ENCODE measurements around the gene GNB5. TPM values are rescaled to one million over a fixed set of nuclear protein-coding genes. Genes with fewer than 3 reads are reported as not detected.

GNB5 gene
- total RNA-seq, 2 donors from 2014 or later, result 30.1 to 38.5 TPM

DNA sequence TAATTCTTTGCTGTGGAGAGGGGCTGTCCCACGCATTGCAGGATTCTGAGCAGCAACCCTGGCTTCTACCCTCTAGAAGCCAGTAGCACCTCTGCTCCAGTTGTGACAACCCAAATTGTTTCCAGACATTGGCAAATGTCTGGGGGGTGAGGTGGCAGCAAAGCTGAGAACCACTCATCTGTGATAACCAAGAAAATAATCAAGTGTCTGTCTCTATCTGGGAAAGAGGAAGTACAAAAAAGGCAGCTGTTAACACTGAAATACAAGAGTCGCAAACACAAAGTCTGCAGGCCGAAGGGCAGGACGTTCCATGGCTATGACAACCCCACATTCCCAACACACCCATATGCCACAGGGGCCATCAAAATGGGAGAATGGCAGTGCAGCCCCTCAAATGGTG is 42.2 kb upstream of the GNB5 start:
- Histone ChIP-seq H3K27ac (peak overlapping the region; percentile 22 to 82), H3K27me3 (no peaks in the 10 kb centered on the region), H3K4me1 (peaks cover 0 to 5% of the 10 kb centered on the region in 2 donors), H3K36me3 (no peaks in the 10 kb centered on the region), H3K4me3 (no peak overlapping the region), H3K9me3 (no peaks in the 10 kb centered on the region)
- DNase-seq (ENCODE audit: low spot score), result no peak
- TF ChIP-seq, protein P1, sequence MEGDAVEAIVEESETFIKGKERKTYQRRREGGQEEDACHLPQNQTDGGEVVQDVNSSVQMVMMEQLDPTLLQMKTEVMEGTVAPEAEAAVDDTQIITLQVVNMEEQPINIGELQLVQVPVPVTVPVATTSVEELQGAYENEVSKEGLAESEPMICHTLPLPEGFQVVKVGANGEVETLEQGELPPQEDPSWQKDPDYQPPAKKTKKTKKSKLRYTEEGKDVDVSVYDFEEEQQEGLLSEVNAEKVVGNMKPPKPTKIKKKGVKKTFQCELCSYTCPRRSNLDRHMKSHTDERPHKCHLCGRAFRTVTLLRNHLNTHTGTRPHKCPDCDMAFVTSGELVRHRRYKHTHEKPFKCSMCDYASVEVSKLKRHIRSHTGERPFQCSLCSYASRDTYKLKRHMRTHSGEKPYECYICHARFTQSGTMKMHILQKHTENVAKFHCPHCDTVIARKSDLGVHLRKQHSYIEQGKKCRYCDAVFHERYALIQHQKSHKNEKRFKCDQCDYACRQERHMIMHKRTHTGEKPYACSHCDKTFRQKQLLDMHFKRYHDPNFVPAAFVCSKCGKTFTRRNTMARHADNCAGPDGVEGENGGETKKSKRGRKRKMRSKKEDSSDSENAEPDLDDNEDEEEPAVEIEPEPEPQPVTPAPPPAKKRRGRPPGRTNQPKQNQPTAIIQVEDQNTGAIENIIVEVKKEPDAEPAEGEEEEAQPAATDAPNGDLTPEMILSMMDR (IDR thresholded peaks at IDR 0.05), result no peak

GRCh38 chr15:52232327-52232726 is 41.1 kb upstream of the GNB5 start:
- Histone ChIP-seq H3K27ac (peak overlapping the region in 1 of 2 donors; percentile 23), H3K36me3 (no peaks in the 10 kb centered on the region), H3K27me3 (no peaks in the 10 kb centered on the region), H3K4me1 (peaks cover 0 to 5% of the 10 kb centered on the region in 2 donors), H3K4me3 (no peak overlapping the region), H3K9me3 (no peaks in the 10 kb centered on the region)
- DNase-seq (ENCODE audit: low spot score), result no peak
- TF ChIP-seq, protein P1 (IDR thresholded peaks at IDR 0.05), result no peak

DNA sequence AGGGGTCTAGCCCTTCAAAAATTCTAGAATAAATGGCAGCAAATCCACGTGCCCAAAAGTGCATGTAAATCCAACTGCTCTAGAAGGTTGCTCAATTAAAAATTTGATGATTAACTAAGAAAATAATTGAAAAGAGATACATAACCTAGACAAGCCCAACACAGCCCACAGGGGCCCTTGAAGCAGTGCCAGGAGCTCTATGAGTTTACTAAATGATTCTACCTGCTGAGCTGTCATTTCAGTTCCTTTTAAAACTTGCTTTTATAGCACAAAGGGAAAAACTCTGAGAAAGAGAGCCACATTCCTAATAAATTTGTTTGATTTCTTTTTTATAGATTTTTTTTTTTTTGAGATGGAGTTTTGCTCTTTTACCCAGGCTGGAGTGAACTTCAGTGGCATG is 38.9 kb upstream of the GNB5 start:
- H3K27ac ChIP-seq, result no peak overlapping the region
- H3K4me3 ChIP-seq, result no peak overlapping the region
- H3K4me1 ChIP-seq, result peaks cover 0 to 5% of the 10 kb centered on the region in 2 donors
- DNase-seq (ENCODE audit: low spot score), result no peak
- TF ChIP-seq, protein P1 (IDR thresholded peaks at IDR 0.05), result no peak
- H3K36me3 ChIP-seq, result no peaks in the 10 kb centered on the region
- no peaks in the 10 kb centered on the region for H3K27me3 ChIP-seq
- H3K9me3 ChIP-seq, result no peaks in the 10 kb centered on the region

DNA sequence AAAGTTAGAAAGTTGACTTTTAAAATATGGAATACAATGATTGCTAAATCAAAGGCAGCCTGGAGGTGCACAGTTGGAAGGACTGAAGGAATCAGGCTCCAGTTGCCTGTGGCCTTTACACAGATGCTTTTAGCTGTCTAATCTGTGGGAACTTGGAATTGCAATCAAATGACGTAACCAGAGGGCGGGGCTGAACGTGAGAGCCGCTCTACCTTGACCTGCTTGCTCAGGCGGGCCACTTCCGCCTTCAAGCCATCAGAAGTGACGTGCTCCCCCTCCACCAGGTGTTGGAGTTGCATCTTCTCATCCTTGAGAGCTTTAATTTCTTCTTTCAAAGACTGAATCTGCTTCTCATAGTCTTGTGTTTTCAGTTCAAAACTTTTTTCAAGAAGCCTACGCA is 37.7 kb upstream of the GNB5 start:
- no peaks in the 10 kb centered on the region for H3K27me3 ChIP-seq
- H3K4me1 ChIP-seq, result peaks cover 0 to 5% of the 10 kb centered on the region in 2 donors
- no peaks in the 10 kb centered on the region for H3K9me3 ChIP-seq
- TF ChIP-seq, protein P1 (IDR thresholded peaks at IDR 0.05), result no peak
- no peak overlapping the region for H3K27ac ChIP-seq
- H3K36me3 ChIP-seq, result peaks cover 8% of the 10 kb centered on the region
- H3K4me3 ChIP-seq, result no peak overlapping the region
- no peak for DNase-seq (ENCODE audit: low spot score)

GRCh38 chr15:52227456-52227855 is 36.3 kb upstream of the GNB5 start:
- H3K4me1 ChIP-seq, result no peaks in the 10 kb centered on the region
- H3K27ac ChIP-seq, result no peak overlapping the region
- H3K27me3 ChIP-seq, result no peaks in the 10 kb centered on the region
- no peak overlapping the region for H3K4me3 ChIP-seq
- H3K9me3 ChIP-seq, result no peaks in the 10 kb centered on the region
- DNase-seq (ENCODE audit: low spot score), result peak; percentile 73
- peaks cover 9% of the 10 kb centered on the region for H3K36me3 ChIP-seq
- TF ChIP-seq, protein P1 (IDR thresholded peaks at IDR 0.05), result peak; percentile 65 to 81

DNA sequence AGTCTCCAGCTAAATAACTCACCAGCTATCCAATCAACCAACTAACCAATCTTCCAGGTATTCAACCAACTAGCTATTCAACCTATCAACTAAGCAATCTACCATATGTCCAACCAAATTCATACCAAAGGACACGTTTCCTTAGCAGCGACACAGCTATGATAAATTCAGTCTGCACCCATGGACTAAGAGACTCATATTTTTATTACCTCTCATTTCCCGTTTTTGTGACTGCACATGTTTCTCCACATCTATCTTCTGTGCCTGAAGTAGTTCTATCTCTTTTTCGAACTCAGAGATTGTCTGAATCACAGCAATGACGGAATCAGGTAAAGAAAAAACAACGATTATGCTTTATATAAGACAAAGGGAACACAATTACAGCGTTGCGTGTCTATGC is 34.0 kb upstream of the GNB5 start:
- no peak overlapping the region for H3K4me3 ChIP-seq
- TF ChIP-seq, protein P1 (IDR thresholded peaks at IDR 0.05), result no peak

More for the DNA sequence above, 34.0 kb upstream of the GNB5 start:
- Histone ChIP-seq H3K36me3 (peaks cover 9% of the 10 kb centered on the region), H3K4me1 (no peaks in the 10 kb centered on the region), H3K9me3 (no peaks in the 10 kb centered on the region), H3K27ac (no peak overlapping the region), H3K27me3 (no peaks in the 10 kb centered on the region)
- no peak for DNase-seq (ENCODE audit: low spot score)
